Measurements from ENCODE around the gene CYP1B1.
"Not testable (repeated sequence)": the region's sequence is repeated elsewhere in the genome, so short reads cannot be mapped to it uniquely, and the experiment has no call there.

DNA sequence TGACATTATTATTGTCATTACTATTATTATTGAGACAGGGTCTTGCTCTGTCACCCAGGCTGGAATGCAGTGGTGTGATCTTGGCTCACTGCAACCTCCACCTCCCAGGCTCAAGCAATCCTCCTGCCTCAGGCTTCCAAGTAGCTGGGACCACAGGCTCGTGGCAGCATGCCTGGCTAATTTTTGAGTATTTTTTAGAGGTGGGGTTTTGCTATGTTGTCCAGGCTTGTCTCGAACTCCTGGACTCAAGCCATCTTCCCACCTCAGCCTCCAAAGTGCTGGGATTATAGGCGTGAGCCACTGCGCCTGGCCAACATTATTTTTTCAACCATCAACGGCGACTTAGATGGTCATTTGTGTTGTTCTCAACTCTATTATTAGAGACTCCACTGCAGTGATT lies 14.3 kb upstream of the CYP1B1 start:
- TF ChIP-seq CTCF, POLR2A (IDR thresholded peaks at IDR 0.05): not testable (repeated sequence)

Data from uterus (tissue), 2 donors.